WTC11 (cell line): Measurements from ENCODE around the gene RAB1B.

ENCODE experiments used
- CREM ChIP-seq: sonication (generic); formaldehyde crosslinking; IDR thresholded peaks from 2 replicates; pipeline ENCODE4 v1.8.1; 2022; ENCODE audit warnings: mild to moderate bottlenecking, missing genetic modification reagents, moderate library complexity
- GRHL2 ChIP-seq: fragments of 250-450 bp; sonication (Bioruptor Pico); IDR thresholded peaks from 2 replicates; pipeline ENCODE4 v1.8.0; 2022; ENCODE audit warnings: mild to moderate bottlenecking, moderate library complexity; ENCODE audit not compliant: insufficient replicate concordance, severe bottlenecking
- HMGA2 ChIP-seq: fragments of 250-450 bp; sonication (Bioruptor Pico); IDR thresholded peaks from 2 replicates; pipeline ENCODE4 v1.4.0; 2021; ENCODE audit warnings: mild to moderate bottlenecking, moderate library complexity
- TF ChIP-seq, protein P1 (sequence below): fragments of 200-600 bp; IDR thresholded peaks from 2 replicates; pipeline ENCODE4 v1.8.0; 2022; ENCODE audit warnings: antibody characterized with exemption
- TF ChIP-seq, protein P2 (sequence below): sonication (generic); formaldehyde crosslinking; IDR thresholded peaks from 2 replicates; pipeline ENCODE4 v1.8.1; 2022; ENCODE audit warnings: missing genetic modification reagents, borderline replicate concordance
- TF ChIP-seq, protein P3 (sequence below): sonication (generic); formaldehyde crosslinking; IDR thresholded peaks from 2 replicates; pipeline ENCODE4 v1.8.0; 2022; ENCODE audit warnings: mild to moderate bottlenecking, missing genetic modification reagents
- TF ChIP-seq, protein P4 (sequence below): sonication (generic); formaldehyde crosslinking; IDR thresholded peaks from 2 replicates; pipeline ENCODE4 v1.8.0; 2023; ENCODE audit warnings: missing genetic modification reagents, mild to moderate bottlenecking, borderline replicate concordance
- TF ChIP-seq, protein P5 (sequence below): fragments of 250-450 bp; sonication (Bioruptor Pico); IDR thresholded peaks from 2 replicates; pipeline ENCODE4 v1.9.0; 2021; ENCODE audit warnings: moderate library complexity, mild to moderate bottlenecking, inconsistent platforms, borderline replicate concordance
- TF ChIP-seq, protein P6 (sequence below): sonication (generic); formaldehyde crosslinking; IDR thresholded peaks from 2 replicates; pipeline ENCODE4 v1.8.1; 2022; ENCODE audit warnings: low read depth, missing genetic modification reagents, borderline replicate concordance

DNA sequence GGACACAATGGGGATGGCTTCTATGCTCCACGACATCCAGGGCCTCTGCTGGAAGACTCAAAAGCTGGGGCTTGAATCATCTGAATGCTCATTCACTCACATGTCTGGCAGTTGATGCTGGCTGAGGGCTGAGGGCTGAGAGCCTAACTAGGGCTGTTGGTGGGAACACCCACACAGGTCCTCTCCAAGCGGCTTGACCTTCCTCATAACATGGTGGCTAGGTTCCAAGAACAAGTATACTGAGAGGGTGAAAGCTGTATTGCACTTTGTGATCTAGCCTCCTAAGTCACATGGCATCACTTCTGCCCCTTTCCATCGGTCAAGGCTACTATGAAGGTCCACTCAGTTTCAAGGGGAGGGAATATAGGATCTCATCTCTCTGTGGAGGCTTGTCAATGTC, 30.7 kb downstream of the RAB1B start:
- TF ChIP-seq, protein P1, sequence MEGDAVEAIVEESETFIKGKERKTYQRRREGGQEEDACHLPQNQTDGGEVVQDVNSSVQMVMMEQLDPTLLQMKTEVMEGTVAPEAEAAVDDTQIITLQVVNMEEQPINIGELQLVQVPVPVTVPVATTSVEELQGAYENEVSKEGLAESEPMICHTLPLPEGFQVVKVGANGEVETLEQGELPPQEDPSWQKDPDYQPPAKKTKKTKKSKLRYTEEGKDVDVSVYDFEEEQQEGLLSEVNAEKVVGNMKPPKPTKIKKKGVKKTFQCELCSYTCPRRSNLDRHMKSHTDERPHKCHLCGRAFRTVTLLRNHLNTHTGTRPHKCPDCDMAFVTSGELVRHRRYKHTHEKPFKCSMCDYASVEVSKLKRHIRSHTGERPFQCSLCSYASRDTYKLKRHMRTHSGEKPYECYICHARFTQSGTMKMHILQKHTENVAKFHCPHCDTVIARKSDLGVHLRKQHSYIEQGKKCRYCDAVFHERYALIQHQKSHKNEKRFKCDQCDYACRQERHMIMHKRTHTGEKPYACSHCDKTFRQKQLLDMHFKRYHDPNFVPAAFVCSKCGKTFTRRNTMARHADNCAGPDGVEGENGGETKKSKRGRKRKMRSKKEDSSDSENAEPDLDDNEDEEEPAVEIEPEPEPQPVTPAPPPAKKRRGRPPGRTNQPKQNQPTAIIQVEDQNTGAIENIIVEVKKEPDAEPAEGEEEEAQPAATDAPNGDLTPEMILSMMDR = no peak
- TF ChIP-seq HMGA2 (CRISPR knock-in tag) (no peak), GRHL2 (CRISPR knock-in tag) (no peak), CREM (CRISPR knock-in tag) (no peak)
- TF ChIP-seq, protein P2, sequence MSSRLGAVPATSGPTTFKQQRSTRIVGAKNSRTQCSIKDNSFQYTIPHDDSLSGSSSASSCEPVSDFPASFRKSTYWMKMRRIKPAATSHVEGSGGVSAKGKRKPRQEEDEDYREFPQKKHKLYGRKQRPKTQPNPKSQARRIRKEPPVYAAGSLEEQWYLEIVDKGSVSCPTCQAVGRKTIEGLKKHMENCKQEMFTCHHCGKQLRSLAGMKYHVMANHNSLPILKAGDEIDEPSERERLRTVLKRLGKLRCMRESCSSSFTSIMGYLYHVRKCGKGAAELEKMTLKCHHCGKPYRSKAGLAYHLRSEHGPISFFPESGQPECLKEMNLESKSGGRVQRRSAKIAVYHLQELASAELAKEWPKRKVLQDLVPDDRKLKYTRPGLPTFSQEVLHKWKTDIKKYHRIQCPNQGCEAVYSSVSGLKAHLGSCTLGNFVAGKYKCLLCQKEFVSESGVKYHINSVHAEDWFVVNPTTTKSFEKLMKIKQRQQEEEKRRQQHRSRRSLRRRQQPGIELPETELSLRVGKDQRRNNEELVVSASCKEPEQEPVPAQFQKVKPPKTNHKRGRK (CRISPR knock-in tag) = no peak
- TF ChIP-seq, protein P3, sequence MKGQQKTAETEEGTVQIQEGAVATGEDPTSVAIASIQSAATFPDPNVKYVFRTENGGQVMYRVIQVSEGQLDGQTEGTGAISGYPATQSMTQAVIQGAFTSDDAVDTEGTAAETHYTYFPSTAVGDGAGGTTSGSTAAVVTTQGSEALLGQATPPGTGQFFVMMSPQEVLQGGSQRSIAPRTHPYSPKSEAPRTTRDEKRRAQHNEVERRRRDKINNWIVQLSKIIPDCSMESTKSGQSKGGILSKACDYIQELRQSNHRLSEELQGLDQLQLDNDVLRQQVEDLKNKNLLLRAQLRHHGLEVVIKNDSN (CRISPR knock-in tag) = no peak
- TF ChIP-seq, protein P4, sequence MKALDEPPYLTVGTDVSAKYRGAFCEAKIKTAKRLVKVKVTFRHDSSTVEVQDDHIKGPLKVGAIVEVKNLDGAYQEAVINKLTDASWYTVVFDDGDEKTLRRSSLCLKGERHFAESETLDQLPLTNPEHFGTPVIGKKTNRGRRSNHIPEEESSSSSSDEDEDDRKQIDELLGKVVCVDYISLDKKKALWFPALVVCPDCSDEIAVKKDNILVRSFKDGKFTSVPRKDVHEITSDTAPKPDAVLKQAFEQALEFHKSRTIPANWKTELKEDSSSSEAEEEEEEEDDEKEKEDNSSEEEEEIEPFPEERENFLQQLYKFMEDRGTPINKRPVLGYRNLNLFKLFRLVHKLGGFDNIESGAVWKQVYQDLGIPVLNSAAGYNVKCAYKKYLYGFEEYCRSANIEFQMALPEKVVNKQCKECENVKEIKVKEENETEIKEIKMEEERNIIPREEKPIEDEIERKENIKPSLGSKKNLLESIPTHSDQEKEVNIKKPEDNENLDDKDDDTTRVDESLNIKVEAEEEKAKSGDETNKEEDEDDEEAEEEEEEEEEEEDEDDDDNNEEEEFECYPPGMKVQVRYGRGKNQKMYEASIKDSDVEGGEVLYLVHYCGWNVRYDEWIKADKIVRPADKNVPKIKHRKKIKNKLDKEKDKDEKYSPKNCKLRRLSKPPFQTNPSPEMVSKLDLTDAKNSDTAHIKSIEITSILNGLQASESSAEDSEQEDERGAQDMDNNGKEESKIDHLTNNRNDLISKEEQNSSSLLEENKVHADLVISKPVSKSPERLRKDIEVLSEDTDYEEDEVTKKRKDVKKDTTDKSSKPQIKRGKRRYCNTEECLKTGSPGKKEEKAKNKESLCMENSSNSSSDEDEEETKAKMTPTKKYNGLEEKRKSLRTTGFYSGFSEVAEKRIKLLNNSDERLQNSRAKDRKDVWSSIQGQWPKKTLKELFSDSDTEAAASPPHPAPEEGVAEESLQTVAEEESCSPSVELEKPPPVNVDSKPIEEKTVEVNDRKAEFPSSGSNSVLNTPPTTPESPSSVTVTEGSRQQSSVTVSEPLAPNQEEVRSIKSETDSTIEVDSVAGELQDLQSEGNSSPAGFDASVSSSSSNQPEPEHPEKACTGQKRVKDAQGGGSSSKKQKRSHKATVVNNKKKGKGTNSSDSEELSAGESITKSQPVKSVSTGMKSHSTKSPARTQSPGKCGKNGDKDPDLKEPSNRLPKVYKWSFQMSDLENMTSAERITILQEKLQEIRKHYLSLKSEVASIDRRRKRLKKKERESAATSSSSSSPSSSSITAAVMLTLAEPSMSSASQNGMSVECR (CRISPR knock-in tag) = no peak
- TF ChIP-seq, protein P5, sequence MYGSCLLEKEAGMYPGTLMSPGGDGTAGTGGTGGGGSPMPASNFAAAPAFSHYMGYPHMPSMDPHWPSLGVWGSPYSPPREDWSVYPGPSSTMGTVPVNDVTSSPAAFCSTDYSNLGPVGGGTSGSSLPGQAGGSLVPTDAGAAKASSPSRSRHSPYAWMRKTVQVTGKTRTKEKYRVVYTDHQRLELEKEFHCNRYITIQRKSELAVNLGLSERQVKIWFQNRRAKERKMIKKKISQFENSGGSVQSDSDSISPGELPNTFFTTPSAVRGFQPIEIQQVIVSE (CRISPR knock-in tag) = no peak
- TF ChIP-seq, protein P6, sequence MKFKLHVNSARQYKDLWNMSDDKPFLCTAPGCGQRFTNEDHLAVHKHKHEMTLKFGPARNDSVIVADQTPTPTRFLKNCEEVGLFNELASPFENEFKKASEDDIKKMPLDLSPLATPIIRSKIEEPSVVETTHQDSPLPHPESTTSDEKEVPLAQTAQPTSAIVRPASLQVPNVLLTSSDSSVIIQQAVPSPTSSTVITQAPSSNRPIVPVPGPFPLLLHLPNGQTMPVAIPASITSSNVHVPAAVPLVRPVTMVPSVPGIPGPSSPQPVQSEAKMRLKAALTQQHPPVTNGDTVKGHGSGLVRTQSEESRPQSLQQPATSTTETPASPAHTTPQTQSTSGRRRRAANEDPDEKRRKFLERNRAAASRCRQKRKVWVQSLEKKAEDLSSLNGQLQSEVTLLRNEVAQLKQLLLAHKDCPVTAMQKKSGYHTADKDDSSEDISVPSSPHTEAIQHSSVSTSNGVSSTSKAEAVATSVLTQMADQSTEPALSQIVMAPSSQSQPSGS (CRISPR knock-in tag) = no peak
